Panc1 (cell line): Measurements from ENCODE around the gene RNF208. TPM values are rescaled to one million over a fixed set of nuclear protein-coding genes. Genes with fewer than 3 reads are reported as not detected.

Experiments
- ATAC-seq: fragments of 200-7000 bp; cut with Tn5 transposase; 2 replicates; pipeline ENCODE4 v1.9.1; 2020; ENCODE audit warnings: mild to moderate bottlenecking, moderate library complexity
- BruUV-seq: library from RNA; stranded (reverse); fragments of 400-500 nt; replicated peaks from 2 replicates; lab custom pipeline; 2021; lab: Mats Ljungman, UMichigan
- CTCF ChIA-PET: fragments of 300-600 bp; sonication (Branson Sonifier 250); formaldehyde crosslinking; loops from one replicate; lab custom pipeline; 2022; ENCODE audit warnings: antibody characterized with exemption; lab: Charles Lee
- POLR2A ChIA-PET: fragments of 300-600 bp; sonication (Branson Sonifier 250); formaldehyde crosslinking; loops from one replicate; lab custom pipeline; 2022; ENCODE audit warnings: antibody characterized with exemption; lab: Charles Lee
- DNase-seq: peaks from one replicate; pipeline ENCODE4 v3.0.0-alpha.2; 2010; ENCODE audit warnings: low read depth, low spot score
- H3K27ac ChIP-seq: 2 replicates; pipeline ENCODE4 v1.5.1; 2011; ENCODE audit warnings: mild to moderate bottlenecking, low read length, inconsistent platforms
- H3K27me3 ChIP-seq: fragments of 200-500 bp; sonication (Bioruptor generic); 2 replicates; pipeline ENCODE4 v1.6.0; 2014; ENCODE audit warnings: low read length, inconsistent platforms; ENCODE audit not compliant: control insufficient read depth, insufficient read depth
- H3K36me3 ChIP-seq: fragments of 200-500 bp; sonication (Bioruptor generic); 2 replicates; pipeline ENCODE4 v1.5.1; 2014; ENCODE audit warnings: inconsistent platforms, mild to moderate bottlenecking, low read length, moderate library complexity; ENCODE audit not compliant: control insufficient read depth, insufficient read depth
- H3K4me1 ChIP-seq: 2 replicates; pipeline ENCODE4 v1.5.1; 2011; ENCODE audit warnings: inconsistent platforms, mild to moderate bottlenecking, low read length, moderate library complexity; ENCODE audit not compliant: control insufficient read depth, insufficient read depth
- H3K4me3 ChIP-seq, 2 experiments: 2 replicates each; pipeline ENCODE4 v1.5.1; 2011 to 2012; ENCODE audit warnings: low read depth in 2 of 2, low read length in 2 of 2, mild to moderate bottlenecking in 2 of 2, inconsistent platforms in 1 of 2, moderate library complexity in 1 of 2
- H3K9me3 ChIP-seq: fragments of 200-500 bp; sonication (Bioruptor generic); 2 replicates; pipeline ENCODE4 v1.5.1; 2014; ENCODE audit warnings: low read depth, mild to moderate bottlenecking, inconsistent platforms, low read length, moderate library complexity; ENCODE audit not compliant: control insufficient read depth, insufficient read depth
- CTCF ChIP-seq: fragments of 450-650 bp; IDR thresholded peaks from 2 replicates; pipeline ENCODE4 v1.5.1; 2017; ENCODE audit warnings: mild to moderate bottlenecking
- POLR2AphosphoS5 ChIP-seq: IDR thresholded peaks from 2 replicates; pipeline ENCODE4 v1.6.1; 2012; ENCODE audit warnings: mild to moderate bottlenecking, low read depth, low read length, moderate library complexity
- SIN3A ChIP-seq: IDR thresholded peaks from 2 replicates; pipeline ENCODE4 v1.6.1; 2012; ENCODE audit warnings: low read depth, mild to moderate bottlenecking, low read length, moderate library complexity, borderline replicate concordance; ENCODE audit not compliant: insufficient read depth
- TCF7L2 ChIP-seq: IDR thresholded peaks from 2 replicates; pipeline ENCODE4 v1.6.1; 2011; ENCODE audit warnings: mild to moderate bottlenecking, low read depth, low read length, inconsistent platforms
- in situ Hi-C: cut with HindIII; loops from 2 replicates; pipeline ENCODE4 v1.10.0; 2016; ENCODE audit warnings: low sequenced_read_pairs, low pct_unique_long_range_greater_than_20kb
- intact Hi-C: fragments of 100-400 bp; cut with micrococcal nuclease; formaldehyde crosslinking; loops from one replicate; pipeline ENCODE4 v1.10.0; 2022; ENCODE audit not compliant: unreplicated experiment
- total RNA-seq: library from RNA; stranded (reverse); gene quantifications from one replicate; pipeline ENCODE4 v1.2.1, GENCODE V29; 2021; ENCODE audit not compliant: unreplicated experiment
- TF ChIP-seq, protein P1 (sequence below), 2 experiments: IDR thresholded peaks; 2 replicates each; pipeline ENCODE4 v1.6.1; 2011 to 2012; ENCODE audit warnings: low read depth in 2 of 2, control low read depth in 1 of 2, low read length in 1 of 2, mild to moderate bottlenecking in 1 of 2, moderate library complexity in 1 of 2; ENCODE audit not compliant: insufficient read depth in 1 of 2

Gene RNF208
- total RNA-seq, 1 experiment from 2014 or later, result 11.5 TPM

DNA sequence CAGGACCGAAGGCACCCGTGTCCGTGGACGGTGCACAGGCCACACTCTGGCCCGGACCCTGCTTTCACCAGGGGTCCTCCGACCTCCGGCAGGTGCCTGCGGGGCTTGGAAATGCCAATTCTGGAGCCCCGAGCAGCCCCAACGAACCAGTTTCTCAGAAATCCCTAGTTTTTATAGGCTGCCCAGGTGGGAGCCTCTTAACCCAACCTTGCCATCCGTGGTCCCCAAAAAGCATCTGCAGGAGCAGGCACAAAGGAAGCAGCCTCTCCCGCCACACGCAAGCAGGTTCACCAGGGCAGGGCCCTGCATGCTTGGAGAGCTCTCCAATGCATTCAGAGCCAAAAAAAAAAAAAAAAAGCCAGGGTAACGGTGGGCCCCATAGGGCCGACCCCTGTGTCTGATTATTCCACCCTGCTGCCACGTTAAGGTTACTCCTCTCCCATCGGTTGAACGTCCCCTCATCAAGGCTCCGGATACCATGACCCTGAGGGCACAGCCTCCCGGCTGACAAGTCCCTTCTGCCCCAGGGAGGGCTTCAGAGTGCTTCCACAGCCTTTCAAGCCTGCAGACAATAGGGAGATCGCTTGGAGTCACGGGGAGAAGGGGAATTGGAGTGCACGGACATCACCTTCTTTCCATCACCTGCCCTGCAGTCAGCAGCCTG is 20.7 kb downstream of the RNF208 start:
- H3K36me3 ChIP-seq, result peaks cover 2% of the 10 kb centered on the region; the same call in 1 of the 2 replicates
- in situ Hi-C loops, result no loop called here
- H3K27ac ChIP-seq, result peak overlapping the region; percentile 65
- no TSS peak for BruUV-seq
- no peaks in the 10 kb centered on the region for H3K27me3 ChIP-seq
- ChIA-PET CTCF (interaction anchor here (1.1 kb wide), 1 partner anchor 35 kb away, joined by 8 read pairs; no protein-coding TSS in a partner anchor), POLR2A (interaction anchor here (0.5 to 0.8 kb wide), 2 partner anchors 11 to 87 kb away, joined by 4 read pairs; partner anchors contain the start of gene DPP7)
- H3K9me3 ChIP-seq, result no peaks in the 10 kb centered on the region
- ATAC-seq, result peak; percentile 4
- TF ChIP-seq SIN3A (no peak), POLR2AphosphoS5 (no peak), CTCF (no peak), TCF7L2 (no peak)
- TF ChIP-seq, protein P1, sequence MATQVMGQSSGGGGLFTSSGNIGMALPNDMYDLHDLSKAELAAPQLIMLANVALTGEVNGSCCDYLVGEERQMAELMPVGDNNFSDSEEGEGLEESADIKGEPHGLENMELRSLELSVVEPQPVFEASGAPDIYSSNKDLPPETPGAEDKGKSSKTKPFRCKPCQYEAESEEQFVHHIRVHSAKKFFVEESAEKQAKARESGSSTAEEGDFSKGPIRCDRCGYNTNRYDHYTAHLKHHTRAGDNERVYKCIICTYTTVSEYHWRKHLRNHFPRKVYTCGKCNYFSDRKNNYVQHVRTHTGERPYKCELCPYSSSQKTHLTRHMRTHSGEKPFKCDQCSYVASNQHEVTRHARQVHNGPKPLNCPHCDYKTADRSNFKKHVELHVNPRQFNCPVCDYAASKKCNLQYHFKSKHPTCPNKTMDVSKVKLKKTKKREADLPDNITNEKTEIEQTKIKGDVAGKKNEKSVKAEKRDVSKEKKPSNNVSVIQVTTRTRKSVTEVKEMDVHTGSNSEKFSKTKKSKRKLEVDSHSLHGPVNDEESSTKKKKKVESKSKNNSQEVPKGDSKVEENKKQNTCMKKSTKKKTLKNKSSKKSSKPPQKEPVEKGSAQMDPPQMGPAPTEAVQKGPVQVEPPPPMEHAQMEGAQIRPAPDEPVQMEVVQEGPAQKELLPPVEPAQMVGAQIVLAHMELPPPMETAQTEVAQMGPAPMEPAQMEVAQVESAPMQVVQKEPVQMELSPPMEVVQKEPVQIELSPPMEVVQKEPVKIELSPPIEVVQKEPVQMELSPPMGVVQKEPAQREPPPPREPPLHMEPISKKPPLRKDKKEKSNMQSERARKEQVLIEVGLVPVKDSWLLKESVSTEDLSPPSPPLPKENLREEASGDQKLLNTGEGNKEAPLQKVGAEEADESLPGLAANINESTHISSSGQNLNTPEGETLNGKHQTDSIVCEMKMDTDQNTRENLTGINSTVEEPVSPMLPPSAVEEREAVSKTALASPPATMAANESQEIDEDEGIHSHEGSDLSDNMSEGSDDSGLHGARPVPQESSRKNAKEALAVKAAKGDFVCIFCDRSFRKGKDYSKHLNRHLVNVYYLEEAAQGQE (IDR thresholded peaks at IDR 0.05; ENCODE audit: insufficient read depth in 1 of 2, low read depth in 2 of 2, low read length in 1 of 2), result no peak
- no peak for DNase-seq
- peaks cover 32% of the 10 kb centered on the region for H3K4me1 ChIP-seq
- intact Hi-C loops, result no loop called here
- peak overlapping the region; percentile 60 to 63 for H3K4me3 ChIP-seq

- ChIA-PET POLR2A (interaction anchor here (0.5 to 0.8 kb wide), 2 partner anchors 10 to 86 kb away, joined by 4 read pairs; partner anchors contain the start of gene DPP7), CTCF (interaction anchor here (1.1 kb wide), 1 partner anchor 36 kb away, joined by 8 read pairs; no protein-coding TSS in a partner anchor)
- Histone ChIP-seq H3K4me1 (peaks cover 32% of the 10 kb centered on the region), H3K9me3 (no peaks in the 10 kb centered on the region), H3K27ac (peak within 1 kb of the TSS; percentile 65), H3K27me3 (no peaks in the 10 kb centered on the region), H3K4me3 (peak within 1 kb of the TSS; percentile 60 to 63), H3K36me3 (no peaks in the 10 kb centered on the region; the same call in 1 of the 2 replicates)
- in situ Hi-C loops, result no loop called here
- ATAC-seq (peak; percentile 92), DNase-seq (peak; percentile 78)
- intact Hi-C loops, result no loop called here
- no TSS peak for BruUV-seq
- TF ChIP-seq, protein P1 (IDR thresholded peaks at IDR 0.05; ENCODE audit: insufficient read depth in 1 of 2, low read depth in 2 of 2, low read length in 1 of 2), result no peak
- TF ChIP-seq TCF7L2, result no peak
- peak; percentile 62 for TF ChIP-seq POLR2AphosphoS5
- TF ChIP-seq CTCF, result no peak
- peak; percentile 92; the same call in 1 of the 2 replicates for TF ChIP-seq SIN3A
Observed at GRCh38 chr9:137200311-137201204, 21.5 kb downstream of the RNF208 start, which contains the start of gene TPRN. TPRN (minus strand) TSS chr9:137200741; CDS start chr9:137200711, 30 bp downstream.
